HG03571 (cell line): ENCODE data around the gene NUBPL.
"Not testable (repeated sequence)": the region's sequence is repeated elsewhere in the genome, so short reads cannot be mapped to it uniquely, and the experiment has no call there.

Source experiments
- ATAC-seq: cut with Tn5 transposase; IDR thresholded peaks from one replicate; pipeline ENCODE4 v1.9.1; 2021; ENCODE audit not compliant: unreplicated experiment

The NUBPL gene

GRCh38 chr14:31867570-31867969 lies 306.4 kb downstream of the NUBPL start:
- no peak for ATAC-seq

GRCh38 chr14:31868096-31868495 lies 306.9 kb downstream of the NUBPL start:
- not testable (repeated sequence) for ATAC-seq

GRCh38 chr14:31876741-31877140 lies 315.5 kb downstream of the NUBPL start:
- ATAC-seq, result no peak

- no peak for ATAC-seq
Observed at GRCh38 chr14:31877255-31877798, 316.1 kb downstream of the NUBPL start.

GRCh38 chr14:31879661-31880348 lies 318.6 kb downstream of the NUBPL start:
- ATAC-seq, result no peak

GRCh38 chr14:31880935-31881334 lies 319.7 kb downstream of the NUBPL start:
- no peak for ATAC-seq

- ATAC-seq, result no peak
Observed at GRCh38 chr14:31881531-31882310, 320.5 kb downstream of the NUBPL start.

- ATAC-seq, result no peak
Observed at GRCh38 chr14:31884238-31884637, 323.0 kb downstream of the NUBPL start.

GRCh38 chr14:31884776-31885379 lies 323.7 kb downstream of the NUBPL start:
- no peak for ATAC-seq

GRCh38 chr14:31886156-31886835 lies 325.1 kb downstream of the NUBPL start:
- no peak for ATAC-seq

- no peak for ATAC-seq
Observed at GRCh38 chr14:31887929-31888580, 326.9 kb downstream of the NUBPL start.

GRCh38 chr14:31889297-31889696 lies 328.1 kb downstream of the NUBPL start:
- no peak for ATAC-seq

GRCh38 chr14:31890202-31890601 lies 329.0 kb downstream of the NUBPL start:
- not testable (repeated sequence) for ATAC-seq

GRCh38 chr14:31893221-31893757 lies 332.1 kb downstream of the NUBPL start:
- no peak for ATAC-seq

GRCh38 chr14:31894351-31894750 lies 333.1 kb downstream of the NUBPL start:
- ATAC-seq, result no peak

GRCh38 chr14:31895206-31895605 lies 334.0 kb downstream of the NUBPL start:
- ATAC-seq, result no peak

GRCh38 chr14:31895646-31896045 lies 334.4 kb downstream of the NUBPL start:
- ATAC-seq, result no peak

GRCh38 chr14:31897581-31898186 lies 336.5 kb downstream of the NUBPL start:
- no peak for ATAC-seq

- ATAC-seq, result no peak
Observed at GRCh38 chr14:31898838-31899528, 337.8 kb downstream of the NUBPL start.
